Caco-2 (cell line): ENCODE data around the gene GLCCI1. TPM values are rescaled to one million over a fixed set of nuclear protein-coding genes. Genes with fewer than 3 reads are reported as not detected.

ENCODE experiments used
- BruUV-seq: library from RNA; stranded (reverse); fragments of 400-500 nt; replicated peaks from 2 replicates; lab custom pipeline; 2021; lab: Mats Ljungman, UMichigan
- CTCF ChIA-PET: fragments of 300-600 bp; sonication (Branson Sonifier 250); formaldehyde crosslinking; loops from one replicate; lab custom pipeline; 2022; ENCODE audit warnings: antibody characterized with exemption; lab: Charles Lee
- POLR2A ChIA-PET: fragments of 300-600 bp; sonication (Branson Sonifier 250); formaldehyde crosslinking; loops from one replicate; lab custom pipeline; 2022; ENCODE audit warnings: antibody characterized with exemption; lab: Charles Lee
- DNase-seq, 2 experiments: peaks; one replicate each; pipeline versions ENCODE4 v3.0.0 to v3.0.0-alpha.2; 2020 to 2022
- H3K27me3 ChIP-seq: replicated peaks from 2 replicates; pipeline ENCODE4 v1.6.0; 2011; ENCODE audit warnings: low read length; ENCODE audit not compliant: control insufficient read depth, insufficient read depth
- H3K36me3 ChIP-seq: 2 replicates; pipeline ENCODE4 v1.5.1; 2011; ENCODE audit warnings: low read length; ENCODE audit not compliant: control insufficient read depth, insufficient read depth
- H3K4me1 ChIP-seq: fragments of 250-450 bp; sonication (Bioruptor Pico); 2 replicates; pipeline ENCODE4 v1.5.1; 2020; ENCODE audit warnings: mild to moderate bottlenecking
- H3K4me3 ChIP-seq: 2 replicates; pipeline ENCODE4 v1.5.1; 2011; ENCODE audit warnings: low read depth, mild to moderate bottlenecking, control low read depth, low read length
- H3K9me3 ChIP-seq: fragments of 250-450 bp; sonication (Bioruptor Pico); 2 replicates; pipeline ENCODE4 v1.5.1; 2020; ENCODE audit warnings: mild to moderate bottlenecking, moderate library complexity
- H3K27ac Mint-ChIP-seq: one replicate; pipeline ENCODE4 v1.8.0; 2022; ENCODE audit warnings: mixed read lengths; ENCODE audit not compliant: unreplicated experiment
- H3K27me3 Mint-ChIP-seq: one replicate; pipeline ENCODE4 v1.8.0; 2022; ENCODE audit warnings: mixed read lengths; ENCODE audit not compliant: insufficient read depth, unreplicated experiment
- H3K36me3 Mint-ChIP-seq: one replicate; pipeline ENCODE4 v1.8.0; 2022; ENCODE audit warnings: mild to moderate bottlenecking, mixed read lengths; ENCODE audit not compliant: insufficient read depth, unreplicated experiment
- H3K4me1 Mint-ChIP-seq: one replicate; pipeline ENCODE4 v1.8.0; 2022; ENCODE audit warnings: low read depth, mixed read lengths; ENCODE audit not compliant: unreplicated experiment
- H3K4me3 Mint-ChIP-seq: one replicate; pipeline ENCODE4 v1.8.0; 2022; ENCODE audit warnings: mild to moderate bottlenecking, moderate library complexity, mixed read lengths; ENCODE audit not compliant: unreplicated experiment
- H3K9me3 Mint-ChIP-seq: one replicate; pipeline ENCODE4 v1.8.0; 2022; ENCODE audit warnings: mixed read lengths; ENCODE audit not compliant: unreplicated experiment
- CTCF ChIP-seq, 2 experiments: fragments of 200-600 bp in 1 of 2; IDR thresholded peaks; 1 replicate in 1 of 2; 2 replicates in 1 of 2; pipeline versions ENCODE4 v1.5.1 to v1.8.0; 2011 to 2022; ENCODE audit warnings: antibody characterized with exemption in 1 of 2, control low read depth in 1 of 2, inconsistent platforms in 1 of 2, low read depth in 1 of 2, low read length in 1 of 2, mild to moderate bottlenecking in 1 of 2, moderate library complexity in 1 of 2; ENCODE audit not compliant: insufficient read depth in 1 of 2, severe bottlenecking in 1 of 2, unreplicated experiment in 1 of 2
- intact Hi-C: fragments of 100-400 bp; cut with micrococcal nuclease; formaldehyde crosslinking; loops from one replicate; pipeline ENCODE4 v1.10.0; 2022; ENCODE audit not compliant: unreplicated experiment
- total RNA-seq: library from RNA; stranded (reverse); gene quantifications from 2 replicates; pipeline ENCODE4 v1.2.3, GENCODE V29; 2022

GLCCI1 gene
- total RNA-seq, 1 experiment from 2014 or later: 18.8 TPM

GRCh38 chr7:8136051-8136730, 167.6 kb downstream of the GLCCI1 start:
- no peaks in the 10 kb centered on the region for H3K9me3 Mint-ChIP-seq
- intact Hi-C loops: no loop called here
- no peaks in the 10 kb centered on the region for H3K9me3 ChIP-seq
- H3K4me3 Mint-ChIP-seq: no peak overlapping the region
- no peaks in the 10 kb centered on the region for H3K27me3 ChIP-seq
- H3K4me1 Mint-ChIP-seq: no peaks in the 10 kb centered on the region
- ChIA-PET POLR2A (no interaction called here), CTCF (no interaction called here)
- DNase-seq: no peak
- no TSS peak for BruUV-seq
- no peak for TF ChIP-seq CTCF (IDR thresholded peaks at IDR 0.05; ENCODE audit: insufficient read depth in 1 of 2, low read depth in 1 of 2, low read length in 1 of 2, severe bottlenecking in 1 of 2, unreplicated experiment in 1 of 2)
- H3K4me3 ChIP-seq: no peak overlapping the region
- H3K4me1 ChIP-seq: no peaks in the 10 kb centered on the region
- H3K27ac Mint-ChIP-seq: no peak overlapping the region
- no peaks in the 10 kb centered on the region for H3K36me3 Mint-ChIP-seq
- H3K36me3 ChIP-seq: no peaks in the 10 kb centered on the region
- no peaks in the 10 kb centered on the region for H3K27me3 Mint-ChIP-seq
